HG02763 (cell line): ENCODE data around the gene FUOM.

Source experiments
- ATAC-seq: cut with Tn5 transposase; IDR thresholded peaks from one replicate; pipeline ENCODE4 v1.9.1; 2021; ENCODE audit warnings: mild to moderate bottlenecking, moderate library complexity; ENCODE audit not compliant: unreplicated experiment

Gene FUOM, protein sequence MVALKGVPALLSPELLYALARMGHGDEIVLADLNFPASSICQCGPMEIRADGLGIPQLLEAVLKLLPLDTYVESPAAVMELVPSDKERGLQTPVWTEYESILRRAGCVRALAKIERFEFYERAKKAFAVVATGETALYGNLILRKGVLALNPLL

DNA sequence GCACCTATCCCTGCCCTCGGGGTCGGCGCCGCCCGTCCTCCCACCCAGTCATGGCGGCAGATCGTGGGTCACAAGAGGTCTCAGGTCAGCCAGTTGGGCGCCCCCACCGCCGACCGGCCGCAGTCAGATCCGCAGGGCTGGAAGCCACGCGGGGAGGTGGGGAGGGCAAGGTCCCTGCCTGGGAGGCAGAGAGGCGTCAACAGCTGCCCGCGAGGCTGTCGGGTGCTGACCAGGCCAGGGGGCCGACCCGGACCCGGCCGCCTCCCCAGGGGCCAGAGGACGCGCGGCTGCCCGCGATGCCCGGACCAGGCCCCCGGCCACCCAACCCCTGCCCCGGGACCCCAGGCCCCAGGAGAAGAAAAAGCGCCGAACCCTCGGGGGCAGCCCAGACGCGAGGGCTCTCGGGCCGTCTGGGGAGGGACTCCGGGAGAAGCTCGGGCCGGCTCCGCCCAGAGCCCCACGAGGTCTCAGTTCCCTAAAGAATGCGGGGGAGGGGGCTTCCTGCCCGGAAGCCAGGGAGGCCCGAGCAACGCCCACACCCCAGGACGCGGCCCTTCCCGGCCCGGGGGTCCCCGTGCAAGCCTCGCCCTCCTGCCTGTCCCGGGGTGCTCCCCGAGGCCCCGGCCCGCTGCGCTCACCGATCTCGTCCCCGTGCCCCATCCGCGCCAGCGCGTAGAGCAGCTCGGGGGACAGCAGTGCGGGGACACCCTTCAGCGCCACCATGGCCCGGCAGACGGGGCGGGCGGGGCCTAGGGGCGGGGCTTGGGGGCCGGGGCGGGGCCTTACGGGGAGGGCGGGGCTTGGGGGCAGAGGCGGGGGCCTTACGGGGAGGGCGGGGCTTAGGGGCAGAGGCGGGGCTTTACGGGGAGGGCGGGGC is at the start of gene FUOM:
Gene FUOM, minus strand, starts transcription at position 735 of the 877 bp plus-strand sequence. Its CDS starts 12 bp downstream, at position 723.
- ATAC-seq = peak; percentile 52

DNA sequence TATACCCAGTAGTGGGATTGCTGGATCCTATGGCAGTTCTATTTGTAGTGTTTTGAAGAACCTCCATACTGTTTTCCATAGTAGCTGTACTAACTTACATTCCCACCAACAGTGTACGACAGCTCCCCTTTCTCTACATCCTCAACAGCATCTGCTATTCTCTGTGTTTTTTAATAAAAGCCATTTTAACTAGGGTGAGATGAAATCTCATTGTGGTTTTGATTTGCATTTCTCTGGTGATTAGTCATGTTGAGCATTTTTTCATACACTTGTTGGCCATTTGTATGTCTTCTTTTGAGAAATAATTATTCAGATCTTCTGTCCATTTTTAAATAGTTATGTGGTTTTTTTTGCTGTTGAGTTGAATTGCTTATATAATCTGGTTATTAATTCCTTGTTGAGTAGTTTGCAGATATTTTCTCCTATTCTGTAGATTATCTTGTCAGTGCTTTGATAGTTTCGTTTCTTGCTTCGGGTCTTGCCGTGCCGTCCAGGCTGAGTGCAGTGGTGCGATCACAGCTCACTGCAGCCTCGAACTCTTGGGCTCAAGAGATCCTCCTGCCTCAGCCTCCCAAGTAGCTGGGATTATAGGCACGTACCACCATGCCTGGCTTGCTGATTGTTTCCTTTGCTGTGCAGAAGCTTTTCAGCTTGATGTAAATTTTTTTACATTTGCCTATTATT is 48.2 kb upstream of the FUOM start:
- ATAC-seq = no peak

DNA sequence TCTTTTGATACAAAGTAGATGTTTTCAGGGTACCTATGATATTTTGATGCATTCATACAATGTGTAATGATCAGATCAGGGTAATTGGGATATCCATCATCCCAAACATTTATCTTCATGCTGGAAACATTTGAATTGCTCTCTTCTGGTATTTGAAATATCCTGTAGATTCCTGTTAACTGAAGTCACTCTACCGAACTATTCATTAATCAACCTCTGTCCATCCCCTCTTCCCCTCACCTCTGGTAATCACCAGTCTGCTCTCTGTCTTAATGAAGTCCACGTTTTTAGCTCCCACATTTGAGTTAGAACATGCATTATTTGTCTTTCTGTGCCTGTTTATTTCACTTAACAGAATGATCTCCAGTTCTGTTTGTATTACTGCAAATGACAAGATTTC is 47.5 kb upstream of the FUOM start:
- ATAC-seq = no peak

DNA sequence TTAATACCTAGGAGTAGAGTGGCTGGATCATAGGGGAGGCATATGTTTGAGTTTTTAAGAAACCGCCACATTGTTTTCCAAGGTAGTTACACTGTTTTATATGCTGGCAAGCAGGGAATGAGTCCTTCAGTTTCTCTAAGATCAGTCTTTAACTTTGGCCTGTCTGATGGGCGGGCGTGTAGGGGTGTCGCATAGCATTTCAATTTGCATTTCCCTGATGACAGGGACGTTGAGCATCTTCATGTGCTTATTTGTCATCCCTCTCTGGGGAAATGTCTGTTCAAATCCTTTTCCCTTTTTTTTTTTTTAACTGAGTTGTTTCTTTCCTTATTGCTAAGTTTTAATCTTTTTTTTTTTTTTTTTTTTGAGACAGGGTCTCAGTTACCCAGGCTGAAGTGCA is 46.0 kb upstream of the FUOM start:
- no peak for ATAC-seq

DNA sequence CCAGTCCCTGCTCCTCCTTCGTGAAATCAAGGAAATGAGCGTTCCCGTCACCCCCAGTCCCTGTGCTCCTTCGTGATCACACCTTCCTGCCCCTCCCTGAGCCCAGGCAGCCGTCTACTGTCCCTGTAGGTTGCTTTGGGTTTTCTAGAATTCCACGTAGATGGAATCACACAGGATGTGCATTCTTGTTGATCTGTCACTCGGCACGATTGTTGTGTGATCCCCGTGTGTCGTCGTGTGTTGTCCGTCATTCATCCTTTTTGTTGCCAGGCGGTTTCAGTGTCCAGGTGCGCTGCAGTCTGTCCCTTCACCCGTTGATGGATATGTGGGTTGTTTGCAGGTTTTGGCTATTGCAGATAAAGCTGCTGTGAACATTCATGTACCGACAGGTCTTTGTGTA is 45.5 kb upstream of the FUOM start:
- no peak for ATAC-seq

DNA sequence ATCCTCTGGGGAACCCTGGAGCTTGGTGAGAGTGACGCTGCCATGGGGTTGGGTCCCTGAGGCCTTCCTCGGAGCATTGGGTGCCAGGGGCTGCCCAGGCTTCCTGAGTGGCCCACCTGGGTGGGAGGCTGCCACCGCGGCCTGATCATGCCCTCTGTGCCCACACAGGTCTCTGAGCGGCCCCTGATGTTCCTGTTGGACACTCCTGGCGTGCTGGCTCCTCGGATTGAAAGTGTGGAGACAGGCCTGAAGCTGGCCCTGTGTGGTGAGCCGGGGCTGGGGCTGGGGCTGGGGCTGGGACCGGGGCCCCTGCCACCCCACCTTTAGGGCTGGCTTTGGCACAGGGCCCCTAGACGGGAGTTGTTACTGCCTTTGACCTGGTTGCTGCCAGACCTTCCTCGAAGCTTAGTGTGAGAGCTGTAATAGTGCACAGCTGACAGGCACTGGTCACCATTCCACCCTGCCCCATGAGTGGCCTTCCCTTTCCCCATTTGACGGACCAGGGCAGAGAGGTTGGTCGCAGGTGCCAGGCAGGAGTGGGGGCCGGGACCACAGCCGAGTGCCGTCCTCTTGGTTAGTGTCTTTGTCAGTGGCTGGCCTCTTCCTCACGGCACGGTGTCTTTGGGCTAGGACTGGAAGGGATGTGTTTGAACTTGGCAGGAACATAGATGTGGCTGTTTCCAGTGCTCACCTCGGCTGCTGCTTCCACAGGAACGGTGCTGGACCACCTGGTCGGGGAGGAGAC is 44.3 kb upstream of the FUOM start:
- no peak for ATAC-seq

DNA sequence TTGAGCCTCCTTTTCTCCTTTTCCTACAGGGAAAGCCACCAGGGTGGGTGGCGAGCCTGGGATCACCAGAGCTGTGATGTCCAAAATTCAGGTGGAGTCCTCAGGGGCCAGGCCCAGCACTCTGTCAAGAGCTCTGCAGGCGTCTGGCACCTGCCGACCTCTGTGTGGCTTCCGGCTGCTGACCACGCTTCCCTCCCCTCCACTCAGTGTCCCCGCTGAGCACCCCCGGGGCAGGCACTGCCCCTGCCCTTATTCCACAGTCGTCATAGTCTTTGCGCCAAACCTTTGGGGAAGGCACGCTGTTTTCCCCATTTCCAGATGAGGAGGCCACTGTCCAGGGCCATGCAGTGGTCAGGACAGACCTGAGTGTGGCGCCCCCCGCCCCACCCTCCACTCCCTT is 43.7 kb upstream of the FUOM start:
- peak; percentile 15 for ATAC-seq

DNA sequence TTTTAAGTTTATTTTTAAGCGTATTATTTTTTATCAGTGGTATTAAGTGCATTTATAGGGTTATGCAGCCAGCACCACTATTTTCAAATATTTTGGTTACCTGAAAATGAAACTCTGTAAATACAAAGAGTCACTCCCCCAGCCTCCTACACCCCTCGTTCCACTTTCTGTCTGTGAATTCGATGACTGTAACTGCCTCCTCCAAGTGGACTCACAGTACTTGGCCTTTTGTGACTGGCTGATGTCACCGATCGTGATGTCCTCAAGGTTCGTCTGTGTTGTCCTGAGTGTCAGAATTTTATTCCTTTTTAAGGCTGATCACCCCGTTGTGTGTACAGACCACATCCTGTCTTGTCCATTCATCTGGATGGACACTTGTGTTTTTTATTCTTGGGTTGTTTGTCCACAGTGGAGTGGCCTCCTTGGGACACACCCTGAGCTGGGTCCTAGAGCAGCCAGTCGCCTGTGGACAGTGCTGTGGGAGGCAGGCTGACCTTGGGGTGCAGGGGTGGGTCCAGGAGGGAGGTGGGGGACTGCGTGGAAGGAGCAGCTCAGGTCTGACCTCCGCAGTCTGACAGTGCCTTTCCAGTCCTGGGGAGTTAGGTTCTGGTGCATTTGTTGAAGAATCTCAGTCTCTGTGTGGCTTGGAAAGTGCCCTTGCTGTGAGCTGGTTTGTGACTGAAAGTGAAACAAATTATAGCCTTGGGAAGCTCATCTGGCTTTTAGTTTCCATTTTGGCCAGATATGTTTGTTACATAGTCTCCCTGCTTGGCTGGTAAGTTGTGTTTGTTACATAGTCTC is 43.0 kb upstream of the FUOM start:
- peak; percentile 68 for ATAC-seq

DNA sequence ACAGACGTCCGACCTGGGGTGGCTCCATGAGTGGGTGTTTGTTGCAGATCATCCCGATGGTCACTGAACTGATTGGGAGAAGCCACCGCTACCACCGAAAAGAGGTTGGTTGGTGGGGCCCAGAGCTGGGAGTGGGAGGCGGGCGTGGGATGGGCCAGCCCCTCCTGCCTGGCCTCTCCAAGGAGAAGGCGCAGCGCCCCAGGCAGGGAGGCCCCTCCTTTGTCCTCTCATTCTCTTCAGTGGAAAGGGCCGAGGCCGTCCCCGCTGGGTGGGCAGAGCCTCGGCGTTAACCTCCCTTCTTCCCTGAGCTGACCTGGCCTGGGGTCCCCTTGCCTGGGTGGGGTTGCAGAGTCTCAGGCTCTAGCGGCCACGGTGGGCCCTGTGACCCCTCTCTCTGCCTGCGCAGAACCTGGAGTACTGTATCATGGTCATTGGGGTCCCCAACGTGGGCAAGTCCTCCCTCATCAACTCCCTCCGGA is 41.3 kb upstream of the FUOM start:
- no peak for ATAC-seq

DNA sequence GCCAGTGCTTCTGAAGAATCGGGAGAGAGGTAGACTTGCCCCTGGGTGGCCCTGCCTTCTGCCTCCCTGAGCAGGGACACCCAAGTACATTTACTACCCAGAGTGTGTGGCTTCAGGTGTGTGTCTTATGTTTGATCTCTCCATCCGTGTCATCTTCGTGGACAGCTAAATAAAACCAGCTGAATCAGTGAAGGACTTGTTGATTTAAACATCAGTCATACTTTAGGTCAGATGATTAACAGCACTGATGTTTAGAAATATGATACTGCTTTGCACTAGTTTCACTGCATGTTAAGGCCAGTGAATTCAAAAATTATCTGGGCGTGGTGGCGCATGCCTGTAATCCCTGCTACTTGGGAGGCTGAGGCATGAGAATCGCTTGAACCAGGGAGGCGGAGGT is 40.1 kb upstream of the FUOM start:
- ATAC-seq = no peak

DNA sequence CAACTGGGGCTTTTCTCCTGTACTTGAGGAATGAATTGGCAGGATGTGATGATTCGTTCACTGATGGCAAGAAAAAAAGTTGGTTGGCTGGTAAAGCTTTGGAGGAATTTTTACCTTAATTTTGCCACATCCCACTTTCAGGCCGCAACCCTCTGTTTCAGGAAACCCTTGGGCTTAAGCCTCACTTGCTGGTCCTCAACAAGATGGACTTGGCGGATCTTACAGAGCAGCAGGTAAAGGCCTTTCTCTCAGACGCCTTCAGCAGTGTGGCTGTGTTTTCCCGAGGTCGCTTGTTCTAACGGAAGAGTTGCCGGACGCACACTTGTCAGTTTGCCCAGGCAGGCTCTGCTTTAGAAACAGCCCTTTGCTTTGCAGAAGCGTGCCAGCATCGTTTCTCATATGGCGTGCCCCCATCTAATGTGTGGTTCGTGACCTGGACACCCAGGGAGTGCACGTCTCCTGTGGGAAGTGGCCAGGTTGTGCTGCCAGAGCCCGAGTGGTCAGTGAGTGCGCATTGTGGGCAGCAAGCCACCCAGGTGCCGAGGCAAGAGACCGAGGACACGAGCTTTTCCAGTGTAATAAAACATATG is 38.3 kb upstream of the FUOM start:
- no peak for ATAC-seq

DNA sequence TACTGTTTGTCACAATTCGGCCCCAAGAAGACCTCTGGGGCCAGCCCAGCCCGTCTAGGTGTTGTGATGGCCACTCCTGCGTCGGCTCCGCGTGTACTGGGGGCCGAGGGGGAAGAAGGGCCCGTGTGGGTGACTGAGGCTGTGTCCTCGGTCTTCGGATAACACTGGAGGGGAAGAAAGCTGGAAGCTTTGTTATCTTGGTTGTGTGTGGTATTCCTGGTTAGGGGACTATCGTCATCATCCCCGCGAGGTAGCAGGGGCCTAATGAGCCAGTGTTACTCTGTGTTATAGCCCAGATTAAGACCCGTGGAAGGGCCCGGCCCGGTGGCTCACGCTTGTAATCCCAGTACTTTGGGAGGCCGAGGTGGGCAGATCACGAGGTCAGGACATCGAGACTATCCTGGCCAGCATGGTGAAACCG is 37.0 kb upstream of the FUOM start:
- ATAC-seq = no peak

DNA sequence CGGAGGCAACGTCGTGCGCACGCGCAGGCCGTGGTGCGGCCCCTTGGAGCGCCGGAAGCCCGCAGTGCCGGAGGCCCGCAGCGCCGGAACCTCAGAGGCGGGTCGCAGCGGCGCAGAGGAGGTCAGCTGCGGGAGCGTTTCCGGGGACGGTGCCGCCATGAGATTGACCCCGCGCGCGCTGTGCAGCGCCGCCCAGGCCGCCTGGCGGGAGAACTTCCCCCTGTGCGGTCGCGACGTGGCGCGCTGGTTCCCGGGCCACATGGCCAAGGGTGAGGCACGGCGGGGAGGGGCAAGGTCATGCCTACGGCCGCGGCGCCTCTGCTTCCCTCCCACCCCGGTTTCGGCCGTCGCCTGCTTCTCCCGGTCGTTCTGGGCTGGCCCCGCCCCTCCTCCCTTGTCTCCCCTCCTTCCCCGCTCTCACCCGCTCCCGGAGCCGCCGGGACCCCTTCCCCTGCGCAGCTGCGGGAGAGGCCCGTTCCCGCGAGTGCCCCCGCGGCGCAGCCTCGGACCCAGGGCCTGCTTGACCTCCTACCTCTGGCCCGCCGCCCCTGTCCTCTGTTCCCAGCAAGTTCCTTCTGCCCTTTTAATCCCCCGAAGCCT is 36.3 kb upstream of the FUOM start, which contains the start of gene MTG1:
Gene MTG1, plus strand, starts transcription at position 94 of the 600 bp plus-strand sequence. Its CDS starts 64 bp downstream, at position 158.
- ATAC-seq = peak; percentile 61

DNA sequence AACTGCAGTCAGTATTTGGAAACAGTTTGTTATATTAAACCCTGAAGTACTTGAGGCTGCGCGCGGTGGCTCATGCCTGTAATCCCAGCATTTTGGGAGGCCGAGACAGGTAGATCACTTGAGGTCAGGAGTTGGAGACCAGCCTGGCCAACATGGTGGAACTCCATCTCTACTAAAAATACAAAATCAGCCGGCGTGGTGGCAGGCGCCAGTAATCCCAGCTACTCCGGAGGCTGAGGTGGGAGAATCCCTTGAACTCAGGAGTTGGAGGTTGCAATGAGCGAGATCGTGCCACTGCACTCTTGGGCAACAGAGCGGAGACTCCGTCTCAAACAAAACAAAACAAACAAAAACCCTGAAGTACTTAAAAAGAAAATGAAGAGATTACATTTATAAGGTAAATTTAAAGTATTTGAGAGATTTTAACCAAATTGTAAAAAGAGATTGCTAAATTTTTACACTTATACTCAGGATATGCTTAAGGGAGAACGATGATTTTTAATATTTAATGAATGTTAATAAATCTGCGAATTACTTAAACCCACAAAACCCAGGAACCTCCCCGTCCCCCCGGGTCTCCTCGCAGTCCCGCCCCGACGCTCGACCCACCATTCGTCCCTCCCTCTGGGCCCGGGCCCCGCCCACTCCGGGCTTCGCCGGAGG is 35.7 kb upstream of the FUOM start:
- no peak for ATAC-seq

DNA sequence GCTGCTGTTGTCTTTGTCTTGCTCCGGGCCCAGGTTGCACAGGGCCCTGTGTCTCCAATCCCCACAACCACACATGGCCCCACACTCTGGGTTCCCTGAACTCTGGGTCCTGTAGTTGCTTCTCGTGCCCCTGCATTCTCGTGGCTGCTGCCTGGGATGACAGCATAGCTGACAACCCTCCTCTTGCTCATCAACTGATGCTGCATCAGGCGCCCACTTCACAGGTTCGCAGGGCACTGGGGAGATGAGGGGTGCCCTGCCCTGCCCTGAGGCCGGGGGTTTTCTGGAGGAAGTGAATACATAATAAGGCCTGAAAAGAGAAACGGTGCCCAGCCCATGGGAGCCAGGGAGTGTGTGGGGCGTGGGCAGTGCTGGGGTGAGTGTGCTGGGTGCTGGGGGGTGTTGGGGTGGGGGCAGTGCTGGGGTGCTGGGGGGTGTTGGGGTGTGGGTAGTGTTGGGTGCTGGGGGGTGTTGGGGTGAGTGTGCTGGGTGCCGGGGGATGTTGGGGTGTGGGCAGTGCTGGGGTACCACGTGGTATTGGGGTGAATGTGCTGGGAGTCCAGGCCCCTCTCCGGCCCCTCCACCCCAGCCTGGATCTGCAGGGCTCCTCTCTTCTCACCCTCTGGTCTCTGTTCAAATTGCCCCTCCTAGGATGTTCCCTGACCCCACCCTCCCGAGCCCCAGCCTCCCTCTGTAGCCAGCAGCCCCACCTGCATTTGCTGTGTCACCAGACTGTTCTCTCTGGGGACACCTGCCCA is 34.1 kb upstream of the FUOM start:
- ATAC-seq = no peak

DNA sequence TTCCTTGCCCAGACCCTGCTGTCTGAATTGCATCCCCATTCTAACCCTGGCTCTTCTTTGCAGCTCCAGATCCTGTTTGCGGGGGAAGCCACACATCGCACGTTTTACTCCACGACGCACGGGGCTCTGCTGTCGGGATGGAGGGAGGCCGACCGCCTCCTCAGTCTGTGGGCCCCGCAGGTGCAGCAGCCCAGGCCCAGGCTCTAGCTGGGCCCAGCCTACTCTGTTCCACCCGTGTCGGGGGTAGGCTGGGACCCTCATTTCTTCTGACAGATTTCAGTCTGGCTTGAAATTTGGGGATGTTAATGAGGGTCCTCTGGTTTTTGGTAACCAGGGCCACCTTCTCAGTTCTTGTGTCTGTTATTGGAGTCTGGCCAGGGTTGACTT is 33.4 kb upstream of the FUOM start:
- no peak for ATAC-seq

DNA sequence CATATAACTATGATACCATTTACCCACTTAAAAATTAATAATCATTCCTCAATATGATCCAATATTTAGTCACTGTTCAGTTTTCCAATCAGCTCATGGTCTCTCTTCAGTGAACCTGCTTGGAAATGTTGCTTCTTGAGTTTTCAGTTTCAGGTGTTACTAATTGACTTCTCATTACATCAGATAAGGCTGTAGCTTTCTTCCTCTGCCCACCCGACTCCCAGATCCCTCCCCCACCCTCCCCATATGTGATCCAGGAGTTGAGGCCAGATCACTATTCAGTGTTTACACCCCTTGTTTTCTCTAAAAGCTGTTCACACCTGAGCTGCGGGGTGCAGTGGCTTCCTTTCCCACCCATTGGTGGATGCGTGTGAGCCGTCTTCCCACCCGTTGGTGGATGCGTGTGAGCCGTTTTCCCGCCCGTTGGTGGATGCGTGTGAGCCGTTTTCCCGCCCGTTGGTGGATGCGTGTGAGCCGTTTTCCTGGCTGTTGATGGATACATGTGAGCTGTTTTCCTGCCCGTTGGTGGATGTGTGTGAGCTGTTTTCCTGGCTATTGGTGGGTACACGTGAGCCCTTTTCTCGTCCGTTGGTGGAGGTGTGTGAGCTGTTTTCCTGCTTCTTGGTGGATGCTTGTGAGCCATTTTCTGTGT is 32.9 kb upstream of the FUOM start:
- ATAC-seq = no peak
